Measurements from ENCODE around the gene OGDHL.

Gene OGDHL

DNA sequence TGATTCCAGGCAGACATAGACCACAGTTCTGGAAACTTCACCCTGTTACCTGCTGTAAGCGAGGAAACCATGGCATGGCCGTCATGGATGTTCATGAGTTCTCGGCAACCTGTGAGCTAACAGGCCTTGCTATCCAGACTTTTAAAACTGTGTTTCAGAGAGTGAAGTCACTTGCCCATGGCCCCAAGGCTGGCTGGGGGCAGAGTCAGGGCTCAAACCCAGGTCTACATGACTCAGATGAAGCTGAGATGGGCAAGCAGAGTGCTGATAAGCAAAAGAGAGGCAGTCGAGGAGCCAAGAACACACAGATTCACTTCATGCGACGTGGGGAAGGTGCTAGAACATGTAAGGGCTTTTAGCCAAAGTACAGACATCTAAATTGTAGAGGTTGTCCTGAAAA is 51.2 kb downstream of the OGDHL start:
- Histone ChIP-seq H3K27me3 (ENCODE audit: control insufficient read depth, insufficient read depth, low read length) (no peaks in the 10 kb centered on the region), H3K4me3 (ENCODE audit: low read depth, low read length) (no peak overlapping the region), H3K27ac (ENCODE audit: low read depth, low read length) (no peak overlapping the region)

GRCh38 chr10:49709934-49710333 is 52.2 kb downstream of the OGDHL start:
- Histone ChIP-seq H3K4me3 (ENCODE audit: low read depth, low read length) (no peak overlapping the region), H3K4me1 (ENCODE audit: control insufficient read depth, insufficient read depth, low read length) (no peaks in the 10 kb centered on the region), H3K9ac (ENCODE audit: low read depth, low read length) (no peak overlapping the region), H3K27me3 (ENCODE audit: control insufficient read depth, insufficient read depth, low read length) (no peaks in the 10 kb centered on the region), H3K9me3 (ENCODE audit: control insufficient read depth, insufficient read depth, low read length) (peaks cover 8% of the 10 kb centered on the region), H3K27ac (ENCODE audit: low read depth, low read length) (no peak overlapping the region), H3K36me3 (ENCODE audit: control insufficient read depth, insufficient read depth, low read length) (no peaks in the 10 kb centered on the region)

More for the DNA sequence above, 51.2 kb downstream of the OGDHL start:
- Histone ChIP-seq H3K4me1 (ENCODE audit: control insufficient read depth, insufficient read depth, low read length) (no peaks in the 10 kb centered on the region), H3K9me3 (ENCODE audit: control insufficient read depth, insufficient read depth, low read length) (peaks cover 12% of the 10 kb centered on the region), H3K36me3 (ENCODE audit: control insufficient read depth, insufficient read depth, low read length) (no peaks in the 10 kb centered on the region), H3K9ac (ENCODE audit: low read depth, low read length) (no peak overlapping the region)

GRCh38 chr10:49707585-49707984 is 54.5 kb downstream of the OGDHL start:
- Histone ChIP-seq H3K27ac (ENCODE audit: low read depth, low read length) (no peak overlapping the region), H3K36me3 (ENCODE audit: control insufficient read depth, insufficient read depth, low read length) (no peaks in the 10 kb centered on the region), H3K9ac (ENCODE audit: low read depth, low read length) (no peak overlapping the region), H3K4me3 (ENCODE audit: low read depth, low read length) (no peak overlapping the region), H3K27me3 (ENCODE audit: control insufficient read depth, insufficient read depth, low read length) (no peaks in the 10 kb centered on the region), H3K4me1 (ENCODE audit: control insufficient read depth, insufficient read depth, low read length) (no peaks in the 10 kb centered on the region), H3K9me3 (ENCODE audit: control insufficient read depth, insufficient read depth, low read length) (no peaks in the 10 kb centered on the region)

DNA sequence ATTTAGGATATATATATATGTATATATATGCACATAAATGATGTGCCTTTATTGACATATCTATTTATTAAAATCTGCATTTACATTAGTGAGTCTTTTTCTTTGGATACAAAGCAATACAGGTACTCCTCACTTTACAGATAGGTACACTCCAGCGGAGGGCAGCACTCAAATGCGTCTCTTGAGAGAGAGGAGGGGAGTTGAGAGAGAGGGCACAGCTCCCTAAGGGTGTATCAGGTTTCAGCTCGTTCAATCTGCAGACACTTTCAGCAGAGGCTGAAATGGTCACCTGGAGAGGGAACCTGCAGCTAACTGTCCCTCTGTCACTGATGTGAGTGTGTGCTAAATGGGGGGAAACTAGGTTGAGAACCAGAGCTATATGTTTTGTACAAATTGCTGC is 61.1 kb downstream of the OGDHL start:
- Histone ChIP-seq H3K27me3 (ENCODE audit: control insufficient read depth, insufficient read depth, low read length) (peaks cover 10% of the 10 kb centered on the region; the same call in 1 of the 2 replicates), H3K9ac (ENCODE audit: low read depth, low read length) (no peak overlapping the region), H3K36me3 (ENCODE audit: control insufficient read depth, insufficient read depth, low read length) (no peaks in the 10 kb centered on the region), H3K4me1 (ENCODE audit: control insufficient read depth, insufficient read depth, low read length) (peaks cover 4% of the 10 kb centered on the region; the same call in 1 of the 2 replicates), H3K9me3 (ENCODE audit: control insufficient read depth, insufficient read depth, low read length) (no peaks in the 10 kb centered on the region), H3K27ac (ENCODE audit: low read depth, low read length) (no peak overlapping the region), H3K4me3 (ENCODE audit: low read depth, low read length) (no peak overlapping the region)

GRCh38 chr10:49700211-49700610 is 61.9 kb downstream of the OGDHL start:
- Histone ChIP-seq H3K4me1 (ENCODE audit: control insufficient read depth, insufficient read depth, low read length) (peaks cover 4% of the 10 kb centered on the region; the same call in 1 of the 2 replicates), H3K9me3 (ENCODE audit: control insufficient read depth, insufficient read depth, low read length) (no peaks in the 10 kb centered on the region), H3K4me3 (ENCODE audit: low read depth, low read length) (no peak overlapping the region), H3K36me3 (ENCODE audit: control insufficient read depth, insufficient read depth, low read length) (no peaks in the 10 kb centered on the region), H3K9ac (ENCODE audit: low read depth, low read length) (no peak overlapping the region), H3K27ac (ENCODE audit: low read depth, low read length) (no peak overlapping the region), H3K27me3 (ENCODE audit: control insufficient read depth, insufficient read depth, low read length) (peaks cover 18% of the 10 kb centered on the region; the same call in 1 of the 2 replicates)

GRCh38 chr10:49698679-49699078 is 63.4 kb downstream of the OGDHL start:
- Histone ChIP-seq H3K4me1 (ENCODE audit: control insufficient read depth, insufficient read depth, low read length) (peaks cover 4% of the 10 kb centered on the region; the same call in 1 of the 2 replicates), H3K27me3 (ENCODE audit: control insufficient read depth, insufficient read depth, low read length) (peaks cover 34% of the 10 kb centered on the region), H3K9me3 (ENCODE audit: control insufficient read depth, insufficient read depth, low read length) (no peaks in the 10 kb centered on the region), H3K27ac (ENCODE audit: low read depth, low read length) (no peak overlapping the region), H3K36me3 (ENCODE audit: control insufficient read depth, insufficient read depth, low read length) (no peaks in the 10 kb centered on the region), H3K4me3 (ENCODE audit: low read depth, low read length) (no peak overlapping the region), H3K9ac (ENCODE audit: low read depth, low read length) (no peak overlapping the region)

- Histone ChIP-seq H3K36me3 (ENCODE audit: control insufficient read depth, insufficient read depth, low read length) (no peaks in the 10 kb centered on the region), H3K4me1 (ENCODE audit: control insufficient read depth, insufficient read depth, low read length) (peaks cover 14% of the 10 kb centered on the region), H3K9me3 (ENCODE audit: control insufficient read depth, insufficient read depth, low read length) (no peaks in the 10 kb centered on the region), H3K9ac (ENCODE audit: low read depth, low read length) (no peak overlapping the region), H3K27ac (ENCODE audit: low read depth, low read length) (no peak overlapping the region), H3K27me3 (ENCODE audit: control insufficient read depth, insufficient read depth, low read length) (peaks cover 57% of the 10 kb centered on the region), H3K4me3 (ENCODE audit: low read depth, low read length) (no peak overlapping the region)
Observed at GRCh38 chr10:49696311-49696710, 65.8 kb downstream of the OGDHL start.

GRCh38 chr10:49694466-49694865 is 67.7 kb downstream of the OGDHL start:
- Histone ChIP-seq H3K36me3 (ENCODE audit: control insufficient read depth, insufficient read depth, low read length) (no peaks in the 10 kb centered on the region), H3K9me3 (ENCODE audit: control insufficient read depth, insufficient read depth, low read length) (no peaks in the 10 kb centered on the region), H3K27ac (ENCODE audit: low read depth, low read length) (no peak overlapping the region), H3K4me1 (ENCODE audit: control insufficient read depth, insufficient read depth, low read length) (peaks cover 24% of the 10 kb centered on the region), H3K27me3 (ENCODE audit: control insufficient read depth, insufficient read depth, low read length) (peaks cover 67% of the 10 kb centered on the region), H3K4me3 (ENCODE audit: low read depth, low read length) (no peak overlapping the region), H3K9ac (ENCODE audit: low read depth, low read length) (no peak overlapping the region)

- Histone ChIP-seq H3K36me3 (ENCODE audit: control insufficient read depth, insufficient read depth, low read length) (no peaks in the 10 kb centered on the region), H3K4me1 (ENCODE audit: control insufficient read depth, insufficient read depth, low read length) (peaks cover 39% of the 10 kb centered on the region), H3K4me3 (ENCODE audit: low read depth, low read length) (no peak overlapping the region), H3K27ac (ENCODE audit: low read depth, low read length) (no peak overlapping the region), H3K9ac (ENCODE audit: low read depth, low read length) (no peak overlapping the region), H3K27me3 (ENCODE audit: control insufficient read depth, insufficient read depth, low read length) (peaks cover 94% of the 10 kb centered on the region), H3K9me3 (ENCODE audit: control insufficient read depth, insufficient read depth, low read length) (peaks cover 10% of the 10 kb centered on the region; the same call in 1 of the 2 replicates)
Observed at GRCh38 chr10:49691588-49691987, 70.5 kb downstream of the OGDHL start.

DNA sequence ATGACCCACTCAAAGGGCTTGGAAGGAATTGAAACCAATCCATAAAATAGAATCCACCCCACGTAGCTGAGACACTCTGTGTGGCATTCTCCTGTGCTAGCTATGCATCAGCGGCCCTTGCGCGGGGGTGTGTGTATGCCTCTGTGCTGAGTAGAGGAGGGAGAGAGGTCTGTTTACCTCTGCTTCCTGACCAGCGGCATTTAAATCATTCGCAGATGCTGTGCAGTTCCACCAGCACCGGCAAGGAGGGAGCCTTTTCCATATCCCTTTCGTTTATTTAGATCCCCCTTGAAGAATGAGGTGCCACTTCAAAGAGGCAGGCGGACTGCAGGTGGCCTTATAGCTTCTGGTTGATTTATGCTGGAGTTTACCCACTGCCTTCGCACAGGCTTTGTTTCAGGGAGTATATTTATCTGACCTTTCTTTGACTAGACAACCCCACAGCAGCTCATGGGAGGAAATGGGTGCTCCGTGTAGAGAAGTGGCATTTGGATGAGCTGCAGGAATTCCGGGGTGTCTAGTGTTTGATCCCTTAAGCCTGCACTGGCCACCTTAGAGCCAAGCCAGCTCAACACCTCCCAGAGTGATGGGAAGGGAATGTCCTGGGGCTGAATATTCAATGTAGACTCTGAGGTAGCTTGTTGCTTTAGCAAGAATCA is 71.3 kb downstream of the OGDHL start:
- peaks cover 10% of the 10 kb centered on the region; the same call in 1 of the 2 replicates for H3K9me3 ChIP-seq (ENCODE audit: control insufficient read depth, insufficient read depth, low read length)
- peaks cover 39% of the 10 kb centered on the region for H3K4me1 ChIP-seq (ENCODE audit: control insufficient read depth, insufficient read depth, low read length)
- H3K9ac ChIP-seq (ENCODE audit: low read depth, low read length) = no peak overlapping the region
- H3K27me3 ChIP-seq (ENCODE audit: control insufficient read depth, insufficient read depth, low read length) = peaks cover 88% of the 10 kb centered on the region
- no peak overlapping the region for H3K27ac ChIP-seq (ENCODE audit: low read depth, low read length)
- peak overlapping the region; percentile 45 for H3K4me3 ChIP-seq (ENCODE audit: low read depth, low read length)
- H3K36me3 ChIP-seq (ENCODE audit: control insufficient read depth, insufficient read depth, low read length) = no peaks in the 10 kb centered on the region

DNA sequence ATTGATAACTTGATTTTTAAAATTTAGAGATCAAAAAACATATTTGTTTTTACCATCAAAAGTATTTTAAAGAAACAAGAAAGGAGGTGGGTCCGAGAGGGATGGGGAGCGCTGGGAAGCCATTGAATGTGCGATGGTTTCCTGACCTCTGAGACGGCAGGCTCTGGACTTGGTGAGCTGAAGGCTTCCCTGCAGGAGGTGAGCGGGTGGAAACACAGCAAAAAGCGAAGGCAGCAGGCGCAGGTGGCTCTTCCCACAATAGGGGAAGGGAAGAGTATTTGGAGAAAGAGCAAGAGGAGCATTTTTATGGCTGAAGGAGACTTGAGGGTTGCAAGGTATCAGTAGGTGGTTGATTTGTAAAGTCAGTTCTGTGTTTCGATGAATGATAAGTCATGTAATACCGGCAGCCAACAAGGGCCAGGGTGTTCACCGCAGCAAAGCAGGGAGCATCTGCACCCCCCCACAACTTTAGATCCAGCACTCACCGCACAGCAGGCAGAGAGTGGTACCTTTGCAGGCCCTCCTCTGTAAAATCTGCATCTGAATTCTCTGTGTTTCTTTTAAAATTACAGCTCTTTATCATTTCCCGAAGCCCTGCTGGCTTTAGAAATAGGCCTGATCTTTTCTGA is 72.1 kb downstream of the OGDHL start:
- H3K27me3 ChIP-seq (ENCODE audit: control insufficient read depth, insufficient read depth, low read length) = peaks cover 85% of the 10 kb centered on the region

More for the DNA sequence above, 72.1 kb downstream of the OGDHL start:
- Histone ChIP-seq H3K9ac (ENCODE audit: low read depth, low read length) (no peak overlapping the region), H3K27ac (ENCODE audit: low read depth, low read length) (peak overlapping the region; percentile 18), H3K9me3 (ENCODE audit: control insufficient read depth, insufficient read depth, low read length) (peaks cover 10% of the 10 kb centered on the region; the same call in 1 of the 2 replicates), H3K36me3 (ENCODE audit: control insufficient read depth, insufficient read depth, low read length) (no peaks in the 10 kb centered on the region), H3K4me1 (ENCODE audit: control insufficient read depth, insufficient read depth, low read length) (peaks cover 39% of the 10 kb centered on the region), H3K4me3 (ENCODE audit: low read depth, low read length) (peak overlapping the region; percentile 45; the same call in 1 of the 2 replicates)
